ENCODE results near the gene MED6. TPM values are rescaled to one million over a fixed set of nuclear protein-coding genes. Genes with fewer than 3 reads are reported as not detected.

MED6 gene
- total and polyA plus RNA-seq, 7 donors, result 15.0 to 40.7 (median 26.1) TPM

- intact Hi-C loops (cut with DNase I), result no loop called here
- DNase-seq, result peak; percentile 72
- WGBS, 2 donors, result 1% methylated on average over 28 of the region's 28 CpGs
- TF ChIP-seq POLR2AphosphoS5 (IDR thresholded peaks at IDR 0.05) (peak in 1 of 4 donors; percentile 29), CTCF (IDR thresholded peaks at IDR 0.05) (no peak)
- H3K9me3 ChIP-seq, result no peaks in the 10 kb centered on the region
- H3K36me3 ChIP-seq, result no peaks in the 10 kb centered on the region
- H3K4me3 ChIP-seq, result peak overlapping the region; percentile 38 to 65 (median 58)
- H3K4me1 ChIP-seq, result peaks cover 0 to 18% (median 12%) of the 10 kb centered on the region in 4 donors
- H3K27me3 ChIP-seq, result peaks cover 0 to 39% (median 15%) of the 10 kb centered on the region in 3 donors
- no peak overlapping the region for H3K27ac ChIP-seq
Measured at GRCh38 chr14:70640938-70641547, 40.6 kb upstream of the MED6 start.

- no peak for DNase-seq
- Histone ChIP-seq H3K4me3 (no peak overlapping the region), H3K27ac (no peak overlapping the region), H3K9me3 (no peaks in the 10 kb centered on the region), H3K27me3 (peaks cover 0 to 36% (median 15%) of the 10 kb centered on the region in 3 donors), H3K4me1 (peaks cover 0 to 18% (median 12%) of the 10 kb centered on the region in 4 donors), H3K36me3 (no peaks in the 10 kb centered on the region)
- intact Hi-C loops (cut with DNase I), result no loop called here
- no peak for TF ChIP-seq EP300 (IDR thresholded peaks at IDR 0.05)
- no peak for TF ChIP-seq POLR2AphosphoS5 (IDR thresholded peaks at IDR 0.05)
- TF ChIP-seq CTCF (IDR thresholded peaks at IDR 0.05), result no peak
- WGBS, 2 donors, result 65 to 81% methylated on average over 2 of the region's 2 CpGs
Measured at GRCh38 chr14:70638416-70638815, 38.0 kb upstream of the MED6 start.

- WGBS, 2 donors, result 96 to 97% methylated on average over 6 of the region's 6 CpGs
- H3K4me1 ChIP-seq, result peaks cover 0 to 4% (median 2%) of the 10 kb centered on the region in 4 donors
- H3K27me3 ChIP-seq, result peaks cover 0 to 19% (median 5%) of the 10 kb centered on the region in 3 donors
- H3K4me3 ChIP-seq, result no peak overlapping the region
- intact Hi-C loops (cut with DNase I), result no loop called here
- TF ChIP-seq CTCF (IDR thresholded peaks at IDR 0.05) (no peak), POLR2A (IDR thresholded peaks at IDR 0.05) (no peak), POLR2AphosphoS5 (IDR thresholded peaks at IDR 0.05) (no peak), EP300 (IDR thresholded peaks at IDR 0.05) (no peak)
- no peaks in the 10 kb centered on the region for H3K36me3 ChIP-seq
- H3K27ac ChIP-seq, result no peak overlapping the region
- no peak for DNase-seq
- no peaks in the 10 kb centered on the region for H3K9me3 ChIP-seq
Measured at GRCh38 chr14:70635971-70636595, 35.6 kb upstream of the MED6 start.

- Histone ChIP-seq H3K4me3 (no peak overlapping the region), H3K27ac (no peak overlapping the region), H3K9me3 (peaks cover 0 to 5% (median 0%) of the 10 kb centered on the region in 4 donors), H3K27me3 (no peaks in the 10 kb centered on the region), H3K36me3 (no peaks in the 10 kb centered on the region), H3K4me1 (no peaks in the 10 kb centered on the region)
- WGBS, 2 donors, result 72 to 78% methylated on average over 3 of the region's 3 CpGs
- no peak for DNase-seq
- intact Hi-C loops (cut with DNase I), result no loop called here
- TF ChIP-seq CTCF (IDR thresholded peaks at IDR 0.05) (no peak), EP300 (IDR thresholded peaks at IDR 0.05) (no peak), POLR2AphosphoS5 (IDR thresholded peaks at IDR 0.05) (no peak), POLR2A (IDR thresholded peaks at IDR 0.05) (no peak)
Measured at GRCh38 chr14:70631948-70632347, 31.5 kb upstream of the MED6 start.

All from sigmoid colon (tissue), 7 donors.